Activated T-cell treated with anti-CD3 and anti-CD28 coated beads, Interleukin-2, amount 50 U/mL, for 24 hours (primary cell): ENCODE measurements around the gene RSPH10B2.
A peak's percentile ranks its signal among the peaks of the same experiment; 100 is the strongest.
"Not testable (repeated sequence)": the region's sequence is repeated elsewhere in the genome, so short reads cannot be mapped to it uniquely, and the experiment has no call there.

Experiments used
- DNase-seq: peaks from one replicate; pipeline ENCODE4 v3.0.0-alpha.2; 2020
- H3K27ac Mint-ChIP-seq: 2 replicates; pipeline ENCODE4 v1.8.0; 2020; ENCODE audit warnings: mild to moderate bottlenecking, mixed read lengths
- H3K27me3 Mint-ChIP-seq: 2 replicates; pipeline ENCODE4 v1.8.0; 2020; ENCODE audit warnings: mixed read lengths
- H3K36me3 Mint-ChIP-seq: 2 replicates; pipeline ENCODE4 v1.8.0; 2020; ENCODE audit warnings: low read depth, mixed read lengths
- H3K4me1 Mint-ChIP-seq: 2 replicates; pipeline ENCODE4 v1.8.0; 2020; ENCODE audit warnings: low read depth, mixed read lengths
- H3K4me3 Mint-ChIP-seq: 2 replicates; pipeline ENCODE4 v1.8.0; 2020; ENCODE audit warnings: mild to moderate bottlenecking, moderate library complexity, mixed read lengths
- H3K9me3 Mint-ChIP-seq: 2 replicates; pipeline ENCODE4 v1.8.0; 2020; ENCODE audit warnings: mixed read lengths

RSPH10B2 gene

GRCh38 chr7:6730343-6730633 is 23.6 kb upstream of the RSPH10B2 start:
- H3K4me1 Mint-ChIP-seq: peaks cover 31% of the 10 kb centered on the region
- peak overlapping the region; percentile 91 for H3K27ac Mint-ChIP-seq
- H3K4me3 Mint-ChIP-seq: peak overlapping the region; percentile 94
- DNase-seq: no peak
- H3K9me3 Mint-ChIP-seq: peaks cover 4% of the 10 kb centered on the region
- H3K27me3 Mint-ChIP-seq: no peaks in the 10 kb centered on the region
- peaks cover 57% of the 10 kb centered on the region for H3K36me3 Mint-ChIP-seq

- not testable (repeated sequence) for H3K9me3 Mint-ChIP-seq, H3K4me3 Mint-ChIP-seq, DNase-seq, H3K27ac Mint-ChIP-seq, H3K4me1 Mint-ChIP-seq, H3K27me3 Mint-ChIP-seq
- peaks cover 72% of the 10 kb centered on the region for H3K36me3 Mint-ChIP-seq
Observed at GRCh38 chr7:6738415-6738814, 15.5 kb upstream of the RSPH10B2 start.

DNA sequence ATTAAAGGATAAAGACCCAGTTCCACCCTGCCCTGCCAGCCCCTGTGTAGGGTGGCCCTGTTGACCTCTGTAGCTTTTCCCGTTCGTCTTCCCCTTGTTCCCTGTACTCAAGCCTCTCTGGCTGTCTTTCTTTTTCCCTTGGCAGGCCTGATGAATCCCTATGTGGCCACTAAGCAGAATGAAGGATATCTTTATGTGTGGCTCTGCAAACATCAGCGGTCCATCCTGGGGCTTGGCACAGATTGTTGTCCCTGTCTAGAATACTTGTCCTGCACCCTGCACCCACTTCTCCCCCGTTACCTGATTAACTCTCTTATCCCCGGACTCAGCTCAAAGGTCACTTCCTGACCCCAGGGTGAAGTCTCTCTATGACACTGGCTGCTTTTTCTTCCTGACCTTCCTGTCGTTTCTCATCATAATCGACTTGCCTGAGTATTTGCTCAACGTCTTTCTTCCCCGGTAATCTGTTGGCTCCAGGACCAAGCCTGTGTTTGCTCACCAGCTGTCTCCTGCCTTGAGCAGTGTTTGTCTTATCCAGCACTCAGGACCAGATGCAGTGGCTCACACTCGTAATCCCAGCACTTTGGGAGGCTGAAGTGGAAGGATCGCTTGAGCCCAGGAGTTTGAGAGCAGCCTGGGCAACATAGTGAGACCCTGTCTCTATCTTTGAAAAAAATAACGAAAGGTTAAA is 9.3 kb upstream of the RSPH10B2 start:
- not testable (repeated sequence) for H3K9me3 Mint-ChIP-seq, H3K4me3 Mint-ChIP-seq, H3K4me1 Mint-ChIP-seq, DNase-seq, H3K27ac Mint-ChIP-seq, H3K27me3 Mint-ChIP-seq
- H3K36me3 Mint-ChIP-seq: peaks cover 40% of the 10 kb centered on the region

DNA sequence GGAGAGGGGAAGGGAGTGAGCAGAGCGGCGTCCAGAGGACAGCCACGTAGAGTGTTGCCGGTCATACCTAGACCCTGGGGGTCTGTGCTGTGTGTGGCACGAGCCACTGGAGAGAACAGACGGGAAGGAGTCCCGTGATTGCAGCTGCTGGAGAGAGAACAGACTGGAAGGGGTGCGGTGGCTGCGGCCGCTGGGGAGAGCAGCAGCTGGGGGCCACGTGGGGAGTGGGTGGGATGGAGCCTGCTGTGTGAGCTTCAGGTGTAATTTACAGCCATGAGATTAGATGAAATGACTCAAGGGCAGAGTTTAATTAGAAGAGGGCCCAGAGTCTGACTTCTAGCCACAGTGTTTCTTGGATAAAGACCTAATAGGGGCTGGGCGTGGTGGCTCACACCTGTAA is 4.6 kb upstream of the RSPH10B2 start:
- not testable (repeated sequence) for H3K4me1 Mint-ChIP-seq, H3K9me3 Mint-ChIP-seq, H3K4me3 Mint-ChIP-seq, H3K27ac Mint-ChIP-seq, H3K27me3 Mint-ChIP-seq, DNase-seq
- H3K36me3 Mint-ChIP-seq: peaks cover 25% of the 10 kb centered on the region

- not testable (repeated sequence) for H3K27me3 Mint-ChIP-seq, DNase-seq, H3K4me3 Mint-ChIP-seq, H3K9me3 Mint-ChIP-seq, H3K4me1 Mint-ChIP-seq
- H3K27ac Mint-ChIP-seq: peak overlapping the region; percentile 51
- peaks cover 19% of the 10 kb centered on the region for H3K36me3 Mint-ChIP-seq
Observed at GRCh38 chr7:6750173-6750572, 3.7 kb upstream of the RSPH10B2 start.

DNA sequence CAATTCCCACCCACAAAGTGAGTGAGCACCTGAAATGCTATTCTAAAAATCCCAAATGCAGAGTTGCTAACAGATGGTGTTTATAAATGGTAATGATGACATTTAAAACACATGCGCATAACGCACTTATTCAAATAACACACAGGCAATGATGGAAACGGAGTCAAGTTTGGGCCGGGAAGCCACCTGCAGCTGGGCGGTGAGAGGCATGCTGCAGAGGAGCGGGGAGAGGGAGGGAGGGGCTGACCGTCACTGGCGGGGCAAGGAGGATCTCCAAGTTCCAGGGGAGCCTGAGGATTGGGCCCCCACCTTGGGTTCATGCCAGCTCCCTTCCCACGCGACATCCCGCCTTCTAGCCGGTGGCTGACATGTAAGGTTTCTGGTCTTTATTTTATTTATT is 7.3 kb downstream of the RSPH10B2 start:
- not testable (repeated sequence) for H3K4me1 Mint-ChIP-seq

DNA sequence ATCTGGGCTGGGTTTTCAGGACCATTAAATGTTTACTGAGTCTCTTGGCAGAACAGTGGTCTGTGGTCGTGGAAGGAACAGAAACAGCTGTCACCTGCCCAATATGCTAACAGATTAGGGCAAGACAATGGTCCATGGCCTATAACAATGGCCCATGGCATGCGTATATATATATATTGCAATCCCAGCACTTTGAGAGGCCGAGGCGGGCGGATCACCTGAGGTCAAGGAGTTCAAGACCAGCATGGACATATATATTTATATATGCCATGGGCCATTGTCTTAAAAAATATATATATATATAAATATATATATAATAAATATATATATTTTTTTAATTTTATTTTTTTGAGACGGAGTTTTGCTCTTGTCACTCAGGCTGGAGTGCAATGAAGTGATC is 27.7 kb downstream of the RSPH10B2 start:
- not testable (repeated sequence) for H3K4me3 Mint-ChIP-seq, DNase-seq, H3K9me3 Mint-ChIP-seq, H3K27ac Mint-ChIP-seq, H3K36me3 Mint-ChIP-seq, H3K27me3 Mint-ChIP-seq, H3K4me1 Mint-ChIP-seq

More for the DNA sequence above, 7.3 kb downstream of the RSPH10B2 start:
- H3K36me3 Mint-ChIP-seq, DNase-seq, H3K9me3 Mint-ChIP-seq, H3K27ac Mint-ChIP-seq, H3K27me3 Mint-ChIP-seq, H3K4me3 Mint-ChIP-seq: not testable (repeated sequence)

- H3K27me3 Mint-ChIP-seq, H3K4me1 Mint-ChIP-seq, H3K27ac Mint-ChIP-seq, H3K4me3 Mint-ChIP-seq, H3K36me3 Mint-ChIP-seq, DNase-seq, H3K9me3 Mint-ChIP-seq: not testable (repeated sequence)
Observed at GRCh38 chr7:6789353-6789752, 35.5 kb downstream of the RSPH10B2 start.

- H3K27ac Mint-ChIP-seq, H3K4me1 Mint-ChIP-seq, H3K9me3 Mint-ChIP-seq, H3K4me3 Mint-ChIP-seq, DNase-seq, H3K36me3 Mint-ChIP-seq, H3K27me3 Mint-ChIP-seq: not testable (repeated sequence)
Observed at GRCh38 chr7:6792113-6792872, 38.4 kb downstream of the RSPH10B2 start.

DNA sequence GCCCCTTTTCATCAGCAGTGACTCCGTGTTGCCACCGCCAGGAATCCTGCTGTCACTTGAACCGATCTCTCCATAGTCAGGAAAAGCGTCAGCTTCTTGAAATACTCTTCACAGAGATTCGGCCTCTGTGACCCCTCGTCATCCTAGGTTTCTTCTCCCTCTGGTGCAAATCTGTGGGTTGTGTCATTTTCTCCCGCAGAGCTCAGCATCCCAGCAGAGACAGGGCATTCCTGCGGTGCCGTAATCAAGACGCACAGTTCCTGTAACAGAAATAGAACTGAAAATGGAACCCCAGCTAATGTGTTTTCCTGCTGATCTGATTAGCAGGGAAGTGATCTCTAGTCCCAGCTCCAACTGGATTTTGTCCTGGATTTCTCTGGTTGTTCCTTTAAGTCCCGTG is 40.4 kb downstream of the RSPH10B2 start:
- H3K27me3 Mint-ChIP-seq, H3K4me3 Mint-ChIP-seq, H3K9me3 Mint-ChIP-seq, H3K27ac Mint-ChIP-seq, DNase-seq, H3K4me1 Mint-ChIP-seq: not testable (repeated sequence)
- peaks cover 11% of the 10 kb centered on the region for H3K36me3 Mint-ChIP-seq

DNA sequence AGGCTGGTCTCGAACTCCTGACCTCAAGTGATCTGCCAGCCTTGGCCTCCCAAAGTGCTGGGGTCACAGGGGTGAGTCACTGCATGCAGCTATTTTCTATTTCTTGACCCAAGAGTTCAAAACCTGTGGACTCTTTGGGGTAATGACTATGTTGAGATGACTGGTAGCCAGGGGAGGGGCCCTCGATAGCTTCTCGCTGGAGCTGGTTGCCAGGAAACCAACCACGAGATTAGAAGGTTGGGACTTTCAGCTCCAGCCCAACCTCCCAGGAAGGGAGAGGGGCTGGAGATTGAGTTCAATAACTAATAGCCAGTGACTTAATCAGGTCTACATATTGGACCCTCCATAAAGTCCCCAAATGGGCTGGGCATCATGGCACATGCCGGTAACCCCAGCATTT is 43.3 kb downstream of the RSPH10B2 start:
- not testable (repeated sequence) for H3K4me1 Mint-ChIP-seq, DNase-seq, H3K27ac Mint-ChIP-seq, H3K4me3 Mint-ChIP-seq, H3K9me3 Mint-ChIP-seq, H3K27me3 Mint-ChIP-seq
- H3K36me3 Mint-ChIP-seq: peaks cover 13% of the 10 kb centered on the region

DNA sequence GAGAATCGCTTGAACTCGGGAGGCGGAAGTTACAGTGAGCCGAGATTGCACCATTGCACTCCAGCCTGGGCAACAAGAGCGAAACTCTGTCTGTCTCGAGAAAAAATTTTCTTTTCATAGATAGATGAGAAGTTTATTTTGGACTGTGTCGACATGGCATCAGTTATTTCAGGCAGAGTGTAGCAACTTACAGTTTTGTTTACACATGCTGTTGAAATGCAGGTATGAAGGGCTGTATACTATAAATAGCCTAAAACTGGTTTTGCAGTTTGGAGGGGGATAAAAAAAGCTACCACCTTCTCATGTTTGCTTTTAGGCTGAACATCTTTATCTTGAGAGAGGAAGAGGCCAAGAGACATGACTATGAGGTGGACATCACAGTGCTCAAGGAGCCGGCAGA is 44.1 kb downstream of the RSPH10B2 start:
- not testable (repeated sequence) for H3K27me3 Mint-ChIP-seq, H3K27ac Mint-ChIP-seq, H3K4me3 Mint-ChIP-seq, DNase-seq, H3K9me3 Mint-ChIP-seq, H3K4me1 Mint-ChIP-seq
- peaks cover 11% of the 10 kb centered on the region for H3K36me3 Mint-ChIP-seq

DNA sequence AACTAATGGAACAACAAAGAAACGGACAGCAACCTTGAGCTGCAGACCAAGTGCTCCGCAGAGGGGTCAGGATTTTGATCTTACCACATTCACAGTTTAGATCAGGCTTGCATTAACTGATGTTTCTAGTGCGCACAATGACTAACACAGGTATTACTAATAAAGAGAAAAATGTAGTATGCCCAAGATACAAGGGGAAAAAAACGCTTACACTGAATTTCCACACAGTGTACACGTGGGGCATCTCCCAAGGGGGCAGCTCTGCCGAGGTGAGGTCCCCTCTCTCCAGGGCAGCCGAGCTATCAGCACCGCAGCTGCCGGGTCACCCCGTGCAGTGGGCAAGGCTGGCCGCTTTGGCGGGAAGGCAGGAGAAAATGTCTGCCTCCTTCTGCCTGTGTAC is 46.0 kb downstream of the RSPH10B2 start:
- H3K27ac Mint-ChIP-seq, H3K9me3 Mint-ChIP-seq, DNase-seq, H3K27me3 Mint-ChIP-seq, H3K4me3 Mint-ChIP-seq, H3K4me1 Mint-ChIP-seq, H3K36me3 Mint-ChIP-seq: not testable (repeated sequence)

DNA sequence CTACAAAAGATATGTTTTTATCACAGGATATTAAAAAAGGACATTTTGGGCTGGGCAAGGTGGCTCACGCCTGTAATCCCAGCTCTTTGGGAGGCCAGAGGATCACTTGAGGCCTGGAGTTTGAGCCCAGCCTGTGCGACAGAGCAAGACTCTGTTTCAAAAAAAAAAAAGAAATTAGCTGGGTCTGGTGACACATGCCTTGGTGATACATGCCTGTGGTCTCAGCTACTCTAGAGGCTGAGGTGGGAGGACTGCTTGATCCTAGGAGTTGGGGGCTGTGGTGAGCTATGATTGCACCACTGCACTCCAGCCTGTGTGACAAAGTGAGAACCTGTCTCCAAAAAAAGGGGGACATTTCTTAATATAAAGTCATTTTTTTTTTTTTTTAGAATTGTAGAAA is 46.4 kb downstream of the RSPH10B2 start:
- not testable (repeated sequence) for H3K27me3 Mint-ChIP-seq, H3K4me3 Mint-ChIP-seq, H3K9me3 Mint-ChIP-seq, H3K4me1 Mint-ChIP-seq, DNase-seq, H3K27ac Mint-ChIP-seq, H3K36me3 Mint-ChIP-seq

DNA sequence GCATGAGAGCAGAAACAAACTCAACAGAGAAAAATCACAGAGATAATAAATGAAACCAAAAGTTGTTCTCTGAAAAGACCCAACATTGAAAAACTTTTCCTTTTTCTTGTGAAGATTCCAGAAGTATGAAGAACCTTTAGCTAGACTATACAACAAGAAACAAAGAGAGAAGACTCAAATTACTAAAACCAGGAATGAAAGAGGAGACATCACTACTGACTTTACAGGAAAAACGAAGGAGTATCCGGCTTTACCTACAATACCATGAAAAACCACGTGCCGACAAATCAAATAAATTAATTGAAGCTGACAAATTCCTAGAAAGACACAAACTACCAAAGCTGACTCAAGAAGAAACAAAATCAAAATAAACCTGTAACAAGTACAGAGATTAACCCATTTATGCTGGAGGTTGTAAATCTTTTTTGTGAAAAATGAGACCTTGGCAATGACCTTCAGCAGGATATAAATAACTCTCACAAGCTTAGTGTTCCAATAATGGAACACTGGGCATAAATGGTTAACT is 53.6 kb downstream of the RSPH10B2 start:
- H3K27ac Mint-ChIP-seq, H3K27me3 Mint-ChIP-seq, DNase-seq, H3K4me3 Mint-ChIP-seq, H3K9me3 Mint-ChIP-seq, H3K4me1 Mint-ChIP-seq, H3K36me3 Mint-ChIP-seq: not testable (repeated sequence)
